Lower leg skin (tissue), 4 donors: ENCODE measurements around the gene TRIM43B. TPM values are rescaled to one million over a fixed set of nuclear protein-coding genes. Genes with fewer than 3 reads are reported as not detected.
"Not testable (repeated sequence)": the region's sequence is repeated elsewhere in the genome, so short reads cannot be mapped to it uniquely, and the experiment has no call there.

Experiments
- DNase-seq, 2 donors: peaks; one replicate each; pipeline ENCODE4 v3.0.0-alpha.2; 2019; ENCODE audit warnings: low spot score in 2 of 2
- H3K4me3 ChIP-seq: fragments of 200-600 bp; sonication (generic); 2 replicates; pipeline ENCODE4 v1.5.1; 2017; ENCODE audit warnings: mild to moderate bottlenecking, low read depth; ENCODE audit not compliant: poor library complexity, severe bottlenecking
- POLR2A ChIP-seq, 2 donors: fragments of 450-650 bp; IDR thresholded peaks; one replicate each; pipeline ENCODE4 v1.6.1; 2016 to 2017; ENCODE audit warnings: antibody characterized with exemption in 2 of 2, mild to moderate bottlenecking in 1 of 2, moderate library complexity in 1 of 2
- WGBS, 2 donors: methylation state at CpG; one replicate each; pipeline ENCODE4 v1.1.5; 2018; 5-methylcytosine and 5-hydroxymethylcytosine counted together
- intact Hi-C: fragments of 100-400 bp; cut with DNase I; formaldehyde crosslinking; loops from one replicate; pipeline ENCODE4 v1.15.0; 2023; ENCODE audit warnings: low total_unique reads
- total RNA-seq, 4 donors: library from RNA; depleted of rRNA; stranded (reverse); fragments of >200 nt; gene quantifications; one replicate each; pipeline ENCODE4 v1.1.0, GENCODE V29; 2016
- TF ChIP-seq, protein P1 (sequence below), 3 donors: fragments of 450-650 bp; IDR thresholded peaks; one replicate each; pipeline ENCODE4 v1.5.1; 2016; ENCODE audit warnings: antibody characterized with exemption in 3 of 3, mild to moderate bottlenecking in 3 of 3, moderate library complexity in 2 of 3

Gene TRIM43B
- total RNA-seq: not detected

DNA sequence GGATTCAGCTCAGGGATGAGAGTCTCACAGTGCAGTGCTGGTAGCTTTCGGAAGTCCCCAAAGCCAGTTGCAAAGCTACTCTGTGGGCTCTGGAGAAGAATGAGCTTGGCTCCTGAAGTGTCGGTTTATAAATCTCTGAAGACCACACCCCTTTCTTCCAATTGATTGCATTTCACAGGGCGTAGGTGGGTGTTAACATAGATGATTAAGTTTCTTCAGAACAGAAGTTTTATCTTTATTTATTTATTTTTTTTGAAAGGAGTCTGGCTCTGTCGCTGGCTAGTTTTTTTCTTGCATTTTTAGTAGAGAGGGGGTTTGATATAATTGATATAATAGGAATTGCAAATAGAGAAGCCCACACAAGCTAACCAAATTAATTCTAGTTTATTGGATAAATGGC is at the start of gene TRIM43B:
Gene TRIM43B, minus strand, starts transcription at position 101 of the 400 bp plus-strand sequence. CDS start 2,040 bp downstream, outside the sequence.
- DNase-seq, intact Hi-C loops, H3K4me3 ChIP-seq: not testable (repeated sequence)
- 83 to 100% methylated on average over 2 of the region's 4 CpGs for WGBS, 2 donors

DNA sequence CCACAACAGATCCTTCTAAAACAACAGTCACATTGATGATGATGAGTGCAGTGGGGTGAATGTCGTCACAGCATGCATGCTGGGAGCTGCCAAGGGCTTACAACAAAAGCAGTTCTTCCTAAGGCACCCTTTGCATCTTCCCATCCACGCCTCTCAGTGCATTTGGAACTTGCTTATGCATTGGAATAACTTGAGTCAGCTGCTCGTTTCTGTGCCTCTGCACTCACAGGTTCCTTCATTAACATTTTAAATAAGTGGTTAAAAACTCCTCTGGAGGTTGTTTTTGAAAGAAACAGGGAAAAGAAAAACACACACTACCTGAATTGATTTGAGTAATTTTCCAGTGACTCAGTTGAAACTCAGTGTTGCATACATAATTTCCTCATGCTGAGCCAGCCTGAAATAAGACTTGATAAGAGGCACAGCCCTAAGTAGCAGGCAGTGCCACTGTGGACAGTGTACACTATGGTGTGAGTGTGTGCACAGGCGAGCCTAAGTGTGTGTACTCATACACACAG is 46.8 kb upstream of the TRIM43B start:
- no peak for DNase-seq
- no peak for TF ChIP-seq POLR2A (IDR thresholded peaks at IDR 0.05)
- TF ChIP-seq, protein P1, sequence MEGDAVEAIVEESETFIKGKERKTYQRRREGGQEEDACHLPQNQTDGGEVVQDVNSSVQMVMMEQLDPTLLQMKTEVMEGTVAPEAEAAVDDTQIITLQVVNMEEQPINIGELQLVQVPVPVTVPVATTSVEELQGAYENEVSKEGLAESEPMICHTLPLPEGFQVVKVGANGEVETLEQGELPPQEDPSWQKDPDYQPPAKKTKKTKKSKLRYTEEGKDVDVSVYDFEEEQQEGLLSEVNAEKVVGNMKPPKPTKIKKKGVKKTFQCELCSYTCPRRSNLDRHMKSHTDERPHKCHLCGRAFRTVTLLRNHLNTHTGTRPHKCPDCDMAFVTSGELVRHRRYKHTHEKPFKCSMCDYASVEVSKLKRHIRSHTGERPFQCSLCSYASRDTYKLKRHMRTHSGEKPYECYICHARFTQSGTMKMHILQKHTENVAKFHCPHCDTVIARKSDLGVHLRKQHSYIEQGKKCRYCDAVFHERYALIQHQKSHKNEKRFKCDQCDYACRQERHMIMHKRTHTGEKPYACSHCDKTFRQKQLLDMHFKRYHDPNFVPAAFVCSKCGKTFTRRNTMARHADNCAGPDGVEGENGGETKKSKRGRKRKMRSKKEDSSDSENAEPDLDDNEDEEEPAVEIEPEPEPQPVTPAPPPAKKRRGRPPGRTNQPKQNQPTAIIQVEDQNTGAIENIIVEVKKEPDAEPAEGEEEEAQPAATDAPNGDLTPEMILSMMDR (IDR thresholded peaks at IDR 0.05): no peak

DNA sequence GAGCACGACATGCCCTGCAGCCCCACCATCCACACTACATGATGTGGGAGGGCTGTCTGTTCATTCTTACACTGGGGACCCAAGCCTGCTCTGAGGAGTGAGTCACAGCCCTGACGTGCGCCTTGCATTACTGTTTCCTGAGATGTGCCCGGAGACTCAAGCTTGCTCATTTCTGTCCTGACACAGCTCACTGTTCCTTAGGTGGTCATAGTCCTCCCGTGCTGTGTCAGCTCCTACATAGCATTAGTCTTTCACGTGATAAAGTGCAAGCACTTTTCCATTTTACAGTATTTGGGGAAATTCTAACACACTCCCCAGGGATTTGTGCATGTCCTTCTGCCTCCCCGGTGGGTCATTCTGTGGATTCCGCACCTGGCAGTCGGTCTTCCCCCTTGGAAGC is 46.2 kb upstream of the TRIM43B start:
- H3K4me3 ChIP-seq: no peak overlapping the region
- intact Hi-C loops: no loop called here
- TF ChIP-seq, protein P1 (IDR thresholded peaks at IDR 0.05): no peak
- no peak for TF ChIP-seq POLR2A (IDR thresholded peaks at IDR 0.05)
- DNase-seq: no peak
- WGBS, 2 donors: 93 to 96% methylated on average over 9 of the region's 9 CpGs

More for the DNA sequence above, 46.8 kb upstream of the TRIM43B start:
- intact Hi-C loops: no loop called here
- WGBS, 2 donors: 86 to 92% methylated on average over 4 of the region's 4 CpGs
- H3K4me3 ChIP-seq: no peak overlapping the region

DNA sequence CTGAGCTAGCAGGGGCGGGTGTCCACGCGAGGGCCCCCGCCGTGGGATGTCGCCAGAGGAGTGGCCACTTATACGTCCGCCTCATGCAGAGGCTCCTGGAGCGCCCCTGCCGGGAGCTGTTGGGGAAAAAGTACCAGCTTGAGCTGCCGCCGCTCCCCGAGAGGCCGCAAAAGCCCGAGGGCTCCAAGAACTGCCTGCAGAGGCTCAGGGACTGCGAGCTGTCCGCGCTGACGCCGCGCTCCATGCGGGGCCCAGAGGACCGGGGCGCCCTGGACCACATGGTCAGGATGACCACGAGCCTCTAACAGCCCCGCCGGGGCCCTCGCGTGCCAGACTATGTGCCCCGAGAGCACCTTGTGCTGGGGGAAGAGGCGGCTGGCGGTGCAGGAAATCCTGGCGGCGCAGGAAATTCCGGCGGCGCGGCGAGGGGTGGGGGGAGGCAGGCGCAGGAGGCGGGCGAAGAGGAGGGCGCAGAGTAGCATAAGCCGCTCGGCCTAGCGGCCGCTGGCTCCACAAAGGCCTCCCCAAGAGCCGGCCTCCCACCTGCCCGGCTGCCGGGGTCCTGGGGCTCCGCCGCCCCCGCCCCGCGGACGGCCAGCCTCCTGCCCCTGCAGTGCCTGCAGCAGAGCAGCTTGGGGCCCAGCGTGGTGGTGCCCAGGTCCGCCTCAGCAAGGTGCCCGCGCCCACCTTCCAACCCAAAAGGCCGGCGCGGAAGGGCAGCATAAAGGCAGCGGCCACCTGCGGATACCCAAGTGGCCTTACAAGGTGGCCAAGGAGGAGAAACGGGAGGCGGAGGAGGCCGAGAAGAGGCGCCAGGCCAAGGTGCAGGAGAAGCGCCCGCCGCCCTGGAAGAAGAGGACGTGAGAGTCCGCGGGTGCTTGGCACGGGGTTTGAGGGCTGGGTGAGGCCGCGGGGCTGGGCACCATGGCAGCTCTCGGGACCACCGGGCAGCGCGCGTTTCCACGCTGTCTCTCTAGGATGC is 42.1 kb upstream of the TRIM43B start:
- TF ChIP-seq, protein P1 (IDR thresholded peaks at IDR 0.05): no peak
- TF ChIP-seq POLR2A (IDR thresholded peaks at IDR 0.05): no peak
- 4 to 15% methylated on average over 47 to 82 of the region's 84 CpGs for WGBS, 2 donors
- intact Hi-C loops: no loop called here
- H3K4me3 ChIP-seq: peak overlapping the region; percentile 62
- peak in 1 of 2 donors; percentile 92 for DNase-seq

DNA sequence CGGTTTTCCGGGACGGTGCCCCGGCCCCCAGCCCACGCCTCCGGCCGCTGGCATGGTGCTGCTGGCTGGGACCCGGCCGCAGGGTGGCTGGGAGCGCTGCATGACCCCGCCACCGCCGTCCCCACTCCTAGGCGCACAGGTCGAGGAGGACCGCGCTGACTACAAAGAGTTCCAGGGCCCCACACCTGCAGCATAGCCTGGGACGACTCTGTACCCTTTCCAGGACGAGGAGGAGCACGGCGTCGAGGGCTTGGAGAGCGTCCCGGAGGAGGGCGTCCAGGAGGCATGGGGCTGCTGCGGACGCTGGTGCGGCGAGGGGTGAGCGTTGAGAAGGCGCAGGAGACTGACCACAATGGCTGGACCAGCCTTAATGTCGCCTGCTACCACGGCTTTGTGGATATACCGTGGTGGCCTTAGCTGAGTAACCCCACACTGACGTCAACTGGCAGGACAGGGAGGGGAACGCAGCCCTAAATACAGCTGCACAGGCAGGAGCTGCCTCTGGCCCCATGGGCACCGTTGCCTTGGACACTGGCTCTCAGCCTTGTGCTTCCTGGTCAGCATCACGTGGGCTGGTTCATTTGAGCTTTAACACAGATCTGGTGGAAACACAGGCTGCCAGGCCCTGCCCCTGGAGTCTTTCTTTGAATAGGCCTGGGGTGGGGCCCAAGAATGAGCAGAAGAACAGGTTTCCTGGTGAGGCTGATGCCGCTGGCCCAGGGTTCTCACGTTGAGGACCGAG is 40.9 kb upstream of the TRIM43B start:
- intact Hi-C loops: no loop called here

More for the DNA sequence above, 40.9 kb upstream of the TRIM43B start:
- DNase-seq: no peak
- TF ChIP-seq POLR2A (IDR thresholded peaks at IDR 0.05): no peak
- TF ChIP-seq, protein P1 (IDR thresholded peaks at IDR 0.05): no peak
- no peak overlapping the region for H3K4me3 ChIP-seq
- 79 to 87% methylated on average over 40 to 41 of the region's 41 CpGs for WGBS, 2 donors
